Erythroblast (primary cell): ENCODE results near the gene MEA1.

Source experiments
- GATA1 ChIP-seq: IDR thresholded peaks from 2 replicates; pipeline ENCODE4 v1.6.1; 2011; ENCODE audit warnings: low read depth, mild to moderate bottlenecking, control low read depth, low read length, moderate library complexity
- POLR2A ChIP-seq: IDR thresholded peaks from 2 replicates; pipeline ENCODE4 v1.6.1; 2011; ENCODE audit warnings: mild to moderate bottlenecking, low read length

DNA sequence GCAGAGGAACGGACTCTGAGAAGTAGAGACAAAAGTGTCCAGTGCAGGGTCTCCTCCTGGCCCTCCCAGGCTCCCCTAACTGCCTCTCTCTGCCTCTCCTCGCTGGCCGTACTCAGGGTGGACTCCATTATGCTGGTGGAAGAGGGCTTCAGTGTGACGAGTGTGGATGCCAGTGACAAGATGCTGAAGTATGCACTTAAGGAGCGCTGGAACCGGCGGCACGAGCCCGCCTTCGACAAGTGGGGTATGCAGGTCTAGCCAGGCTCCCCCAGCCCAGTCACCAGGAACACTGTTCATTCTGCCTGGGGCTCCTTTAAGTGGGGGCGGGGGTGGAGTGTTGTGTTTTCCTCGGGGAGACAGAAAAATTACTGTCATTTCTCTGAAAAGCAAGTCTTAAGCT is 51.6 kb downstream of the MEA1 start:
- TF ChIP-seq POLR2A = no peak
- TF ChIP-seq GATA1 = no peak
